Stomach (tissue), 9 donors: Measurements from ENCODE around the gene RPL38. TPM values are rescaled to one million over a fixed set of nuclear protein-coding genes. Genes with fewer than 3 reads are reported as not detected.

Source experiments
- DNase-seq, 2 donors: peaks; one replicate each; pipeline versions ENCODE4 v3.0.0 to v3.0.0-alpha.2; 2013 to 2019
- H3K27ac ChIP-seq, 5 donors: fragments of 200-600 bp in 4 of 5; sonication (generic) in 4 of 5; one replicate each; pipeline ENCODE4 v1.5.1; 2013 to 2019; ENCODE audit warnings: mild to moderate bottlenecking in 1 of 5, moderate library complexity in 1 of 5
- H3K27me3 ChIP-seq, 3 donors: fragments of 200-600 bp; sonication (generic); one replicate each; pipeline ENCODE4 v1.5.1; 2017 to 2019; ENCODE audit warnings: mixed run types in 1 of 3
- H3K36me3 ChIP-seq, 4 donors: fragments of 200-600 bp; sonication (generic); 1 replicate in 3 of 4; 2 replicates in 1 of 4; pipeline ENCODE4 v1.5.1; 2016 to 2019
- H3K4me1 ChIP-seq, 4 donors: fragments of 200-600 bp; sonication (generic); one replicate each; pipeline ENCODE4 v1.5.1; 2016 to 2019
- H3K4me3 ChIP-seq, 4 donors: fragments of 200-600 bp; sonication (generic) in 3 of 4; one replicate each; pipeline ENCODE4 v1.5.1; 2016 to 2019; ENCODE audit warnings: mild to moderate bottlenecking in 1 of 4
- H3K9me3 ChIP-seq, 4 donors: fragments of 200-600 bp; sonication (generic); one replicate each; pipeline ENCODE4 v1.5.1; 2016 to 2019
- EP300 ChIP-seq: sonication (generic); formaldehyde crosslinking; IDR thresholded peaks from one replicate; pipeline ENCODE4 v1.6.1; 2017; ENCODE audit warnings: antibody characterized with exemption
- POLR2A ChIP-seq, 4 donors: fragments of 450-650 bp; IDR thresholded peaks; one replicate each; pipeline ENCODE4 v1.6.1; 2016; ENCODE audit warnings: antibody characterized with exemption in 4 of 4, control low read depth in 2 of 4, mild to moderate bottlenecking in 1 of 4, moderate library complexity in 1 of 4
- POLR2AphosphoS5 ChIP-seq, 3 donors: sonication (generic); formaldehyde crosslinking; IDR thresholded peaks; one replicate each; pipeline ENCODE4 v1.6.1; 2016; ENCODE audit warnings: antibody characterized with exemption in 3 of 3
- WGBS, 5 donors: extraction: QIAGEN DNeasy Blood & Tissue Kit in 3 of 5; methylation state at CpG; one replicate each; pipeline versions ENCODE4 v1.1.5 to v1.1.7; 2013 to 2018; 5-methylcytosine and 5-hydroxymethylcytosine counted together
- intact Hi-C: fragments of 100-400 bp; cut with DNase I; formaldehyde crosslinking; loops from one replicate; pipeline ENCODE4 v1.15.1; 2023; ENCODE audit warnings: low total_unique reads
- polyA plus RNA-seq, 3 donors: library from polyadenylated mRNA; stranded (reverse); fragments of 200-250 nt; gene quantifications; one replicate each; pipeline ENCODE4 v1.2.3, GENCODE V29; 2013
- total RNA-seq, 5 donors: library from RNA; depleted of rRNA; stranded (reverse); fragments of >200 nt; gene quantifications; one replicate each; pipeline versions ENCODE4 v1.1.0 to v1.2.3, GENCODE V29; 2014 to 2016
- TF ChIP-seq, protein P1 (sequence below), 7 experiments: fragments of 450-650 bp in 4 of 7; fragments of 200-600 bp in 3 of 7; sonication (generic) in 3 of 7; IDR thresholded peaks; one replicate each; pipeline ENCODE4 v1.5.1; 2016 to 2019; ENCODE audit warnings: antibody characterized with exemption in 7 of 7, control low read depth in 2 of 7, mild to moderate bottlenecking in 1 of 7
- donor health status: healthy with polysubstance abuse.
- donor health status: Bipolar disorder and iron deficiency.
- donor health status: healthy.

The RPL38 gene
- total and polyA plus RNA-seq, 8 donors: 37.7 to 1,839 (median 979) TPM

DNA sequence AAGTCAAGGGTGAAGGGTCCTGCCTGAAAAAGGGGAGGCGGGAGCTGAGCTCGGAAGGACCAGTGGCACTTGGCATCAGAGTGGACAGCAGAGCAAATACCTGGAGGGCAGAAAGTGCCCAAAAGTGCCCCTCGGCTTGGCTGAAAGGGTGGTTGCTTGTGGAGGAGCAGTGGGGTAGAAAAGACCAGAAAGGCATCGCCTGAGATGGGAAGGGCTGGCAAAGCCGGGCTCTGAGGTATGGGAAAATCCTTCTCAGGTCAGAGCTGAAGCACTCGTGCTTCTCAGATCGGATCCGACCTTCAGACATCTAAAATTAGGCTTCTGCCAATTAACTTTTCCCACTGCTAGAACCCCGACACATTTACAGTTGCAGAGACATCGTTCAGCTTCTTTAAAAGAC is 1.5 kb upstream of the RPL38 start:
- Histone ChIP-seq H3K36me3 (peaks cover 21 to 23% (median 22%) of the 10 kb centered on the region in 4 donors), H3K27ac (no peak overlapping the region), H3K27me3 (peaks cover 0 to 51% (median 8%) of the 10 kb centered on the region in 3 donors), H3K4me3 (no peak overlapping the region), H3K9me3 (no peaks in the 10 kb centered on the region), H3K4me1 (peaks cover 31 to 45% (median 44%) of the 10 kb centered on the region in 4 donors)
- WGBS, 5 donors: 71 to 83% (median 77%) methylated on average over 10 of the region's 10 CpGs
- no peak for DNase-seq
- intact Hi-C loops: loop anchor here (5.0 kb wide), 1 partner anchor 165 kb away; the partner anchor contains the start of gene GPR142
- TF ChIP-seq EP300 (no peak), POLR2AphosphoS5 (IDR thresholded peaks at IDR 0.05) (no peak), POLR2A (IDR thresholded peaks at IDR 0.05) (no peak)
- TF ChIP-seq, protein P1, sequence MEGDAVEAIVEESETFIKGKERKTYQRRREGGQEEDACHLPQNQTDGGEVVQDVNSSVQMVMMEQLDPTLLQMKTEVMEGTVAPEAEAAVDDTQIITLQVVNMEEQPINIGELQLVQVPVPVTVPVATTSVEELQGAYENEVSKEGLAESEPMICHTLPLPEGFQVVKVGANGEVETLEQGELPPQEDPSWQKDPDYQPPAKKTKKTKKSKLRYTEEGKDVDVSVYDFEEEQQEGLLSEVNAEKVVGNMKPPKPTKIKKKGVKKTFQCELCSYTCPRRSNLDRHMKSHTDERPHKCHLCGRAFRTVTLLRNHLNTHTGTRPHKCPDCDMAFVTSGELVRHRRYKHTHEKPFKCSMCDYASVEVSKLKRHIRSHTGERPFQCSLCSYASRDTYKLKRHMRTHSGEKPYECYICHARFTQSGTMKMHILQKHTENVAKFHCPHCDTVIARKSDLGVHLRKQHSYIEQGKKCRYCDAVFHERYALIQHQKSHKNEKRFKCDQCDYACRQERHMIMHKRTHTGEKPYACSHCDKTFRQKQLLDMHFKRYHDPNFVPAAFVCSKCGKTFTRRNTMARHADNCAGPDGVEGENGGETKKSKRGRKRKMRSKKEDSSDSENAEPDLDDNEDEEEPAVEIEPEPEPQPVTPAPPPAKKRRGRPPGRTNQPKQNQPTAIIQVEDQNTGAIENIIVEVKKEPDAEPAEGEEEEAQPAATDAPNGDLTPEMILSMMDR (IDR thresholded peaks at IDR 0.05): no peak

DNA sequence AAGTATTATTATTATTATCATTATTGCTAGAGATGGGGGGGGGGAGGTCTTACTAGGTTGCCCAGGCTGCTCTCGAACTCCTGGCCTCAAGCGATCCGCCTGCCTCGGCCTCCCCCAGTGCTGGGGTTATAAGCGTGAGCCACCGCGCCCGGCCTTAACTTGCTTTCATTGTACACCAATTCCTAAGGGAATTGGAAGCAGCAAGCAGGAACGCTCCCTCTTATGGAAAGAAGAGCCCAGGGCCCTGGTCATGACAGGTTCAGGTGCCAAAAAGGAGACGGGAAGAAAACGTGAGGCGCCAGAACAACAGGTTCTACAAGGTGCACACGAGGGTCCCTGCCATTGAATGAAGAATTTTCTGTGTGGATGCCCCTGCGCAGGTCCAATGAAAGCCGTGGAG is 540 bp upstream of the RPL38 start:
- intact Hi-C loops: loop anchor here (5.0 kb wide), 1 partner anchor 164 kb away; the partner anchor contains the start of gene GPR142
- Histone ChIP-seq H3K4me3 (peak overlapping the region; percentile 63 to 97 (median 92)), H3K27ac (no peak overlapping the region), H3K9me3 (no peaks in the 10 kb centered on the region), H3K36me3 (peaks cover 26 to 33% (median 32%) of the 10 kb centered on the region in 4 donors), H3K4me1 (peaks cover 33 to 55% (median 49%) of the 10 kb centered on the region in 4 donors), H3K27me3 (peaks cover 0 to 44% (median 8%) of the 10 kb centered on the region in 3 donors)
- WGBS, 5 donors: 23 to 46% (median 36%) methylated on average over 15 of the region's 15 CpGs
- TF ChIP-seq EP300 (no peak), POLR2A (IDR thresholded peaks at IDR 0.05) (no peak), POLR2AphosphoS5 (IDR thresholded peaks at IDR 0.05) (no peak)
- TF ChIP-seq, protein P1 (IDR thresholded peaks at IDR 0.05): no peak
- no peak for DNase-seq

DNA sequence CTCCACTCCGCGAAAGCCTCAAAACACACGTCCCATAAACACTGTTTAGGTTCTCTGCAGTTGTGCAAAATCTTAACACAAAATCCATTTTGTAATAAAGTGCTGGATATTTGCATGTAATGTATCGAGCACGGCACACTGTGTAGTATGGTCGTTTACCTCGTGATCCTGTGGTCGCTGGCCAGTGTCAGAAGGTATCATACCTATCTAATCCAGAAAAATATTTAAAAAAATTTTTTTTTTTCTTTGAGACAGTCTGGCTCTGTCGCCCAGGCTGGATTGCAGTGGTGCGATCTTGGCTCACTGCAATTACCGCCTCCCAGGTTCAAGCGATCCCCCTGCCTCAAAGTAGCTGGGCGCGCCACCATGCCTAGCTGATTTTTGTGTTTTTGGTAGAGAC is 996 bp downstream of the RPL38 start:
- Histone ChIP-seq H3K4me1 (peaks cover 33 to 58% (median 50%) of the 10 kb centered on the region in 4 donors), H3K27me3 (peaks cover 0 to 30% (median 8%) of the 10 kb centered on the region in 3 donors), H3K27ac (peak overlapping the region in 4 of 5 donors; percentile 81 to 91 (median 90)), H3K4me3 (peak overlapping the region; percentile 63 to 97 (median 92)), H3K36me3 (peaks cover 41 to 49% (median 48%) of the 10 kb centered on the region in 4 donors), H3K9me3 (no peaks in the 10 kb centered on the region)
- WGBS, 5 donors: 41 to 52% (median 43%) methylated on average over 14 of the region's 14 CpGs
- DNase-seq: no peak
- intact Hi-C loops: loop anchor here (5.0 kb wide), 1 partner anchor 163 kb away; the partner anchor contains the start of gene GPR142
- no peak for TF ChIP-seq POLR2A (IDR thresholded peaks at IDR 0.05)
- TF ChIP-seq EP300: no peak

DNA sequence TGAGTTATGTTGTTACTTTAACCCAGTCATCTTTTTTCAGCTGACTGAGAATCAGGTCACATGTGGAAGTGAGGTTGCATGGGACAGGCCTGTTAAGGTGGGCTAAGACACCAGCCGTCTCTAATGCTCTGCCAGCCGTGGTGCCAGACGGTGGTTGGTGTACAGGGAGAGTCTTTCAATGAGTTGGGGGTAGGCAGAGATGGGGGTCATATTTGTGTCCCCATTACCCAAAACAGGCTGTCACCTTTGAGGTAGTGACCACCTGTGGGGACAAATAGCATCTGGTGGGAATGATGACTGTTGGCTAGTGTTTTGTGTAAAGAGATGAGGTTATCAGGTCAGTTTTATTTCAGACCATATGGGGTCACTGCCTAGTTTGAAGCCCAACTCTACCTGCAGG is 1.8 kb downstream of the RPL38 start:
- no peak for DNase-seq
- Histone ChIP-seq H3K27ac (peak overlapping the region in 2 of 5 donors; percentile 91), H3K27me3 (peaks cover 0 to 23% (median 8%) of the 10 kb centered on the region in 3 donors), H3K36me3 (peaks cover 48 to 57% (median 56%) of the 10 kb centered on the region in 4 donors), H3K4me1 (peaks cover 33 to 59% (median 49%) of the 10 kb centered on the region in 4 donors), H3K4me3 (peak overlapping the region in 3 of 4 donors; percentile 89 to 97 (median 94)), H3K9me3 (no peaks in the 10 kb centered on the region)
- TF ChIP-seq POLR2A (IDR thresholded peaks at IDR 0.05) (no peak), POLR2AphosphoS5 (IDR thresholded peaks at IDR 0.05) (no peak), EP300 (no peak)
- TF ChIP-seq, protein P1 (IDR thresholded peaks at IDR 0.05): no peak
- intact Hi-C loops: no loop called here
- WGBS, 5 donors: 67 to 93% (median 84%) methylated on average over 3 of the region's 3 CpGs

DNA sequence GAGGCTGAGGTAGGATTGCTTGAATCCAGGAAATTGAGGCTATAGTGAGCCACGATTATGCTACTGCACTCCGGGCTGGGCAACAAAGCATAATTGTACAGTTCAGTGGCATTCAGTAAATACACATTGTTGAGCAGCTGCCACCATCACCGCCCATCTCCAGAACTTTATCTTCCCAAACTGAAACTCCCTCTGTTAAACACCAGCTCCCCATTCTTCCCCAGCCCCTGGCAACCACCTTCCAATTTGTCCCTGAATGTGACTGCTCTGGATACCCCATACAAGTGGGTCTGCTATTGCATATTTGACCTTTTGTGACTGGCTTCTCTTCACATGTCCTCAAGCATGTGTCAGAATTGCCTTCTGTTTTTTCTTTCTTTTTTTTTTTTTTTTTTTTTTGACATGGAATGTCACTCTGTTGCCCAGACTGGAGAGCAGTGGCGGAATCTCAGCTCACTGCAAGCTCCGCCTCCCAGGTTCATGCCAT is 2.9 kb downstream of the RPL38 start:
- Histone ChIP-seq H3K27me3 (peaks cover 0 to 12% (median 0%) of the 10 kb centered on the region in 3 donors), H3K4me1 (peaks cover 33 to 70% (median 60%) of the 10 kb centered on the region in 4 donors), H3K9me3 (no peaks in the 10 kb centered on the region), H3K36me3 (peaks cover 48 to 63% (median 60%) of the 10 kb centered on the region in 4 donors), H3K27ac (peak overlapping the region in 1 of 5 donors; percentile 20), H3K4me3 (peak overlapping the region in 2 of 4 donors; percentile 8 to 17)
- WGBS, 5 donors: 57 to 75% (median 59%) methylated on average over 5 of the region's 5 CpGs
- TF ChIP-seq POLR2AphosphoS5 (IDR thresholded peaks at IDR 0.05): no peak
- TF ChIP-seq, protein P1 (IDR thresholded peaks at IDR 0.05): no peak
- no peak for DNase-seq
- intact Hi-C loops: no loop called here
